Left lung (tissue), 10 donors: ENCODE data around the gene INTS11. TPM values are rescaled to one million over a fixed set of nuclear protein-coding genes. Genes with fewer than 3 reads are reported as not detected.

Source experiments
- ATAC-seq: fragments of 200-7000 bp; cut with Tn5 transposase; one replicate; pipeline ENCODE4 v1.9.1; 2020; ENCODE audit warnings: moderate library complexity
- DNase-seq, 4 donors: peaks; one replicate each; pipeline ENCODE4 v3.0.0-alpha.2; 2013 to 2020
- H3K27ac ChIP-seq, 2 donors: fragments of 200-600 bp; sonication (generic) in 1 of 2; one replicate each; pipeline versions ENCODE4 v1.5.0 to v1.8.0; 2020 to 2021
- H3K27me3 ChIP-seq, 2 donors: fragments of 200-600 bp; sonication (generic) in 1 of 2; one replicate each; pipeline versions ENCODE4 v1.5.0 to v1.8.0; 2020 to 2021
- H3K36me3 ChIP-seq, 2 donors: fragments of 200-600 bp; sonication (generic) in 1 of 2; one replicate each; pipeline versions ENCODE4 v1.5.0 to v1.8.0; 2020 to 2021
- H3K4me1 ChIP-seq, 2 donors: fragments of 200-600 bp; one replicate each; pipeline ENCODE4 v1.8.0; 2021
- H3K4me3 ChIP-seq, 2 donors: fragments of 200-600 bp; sonication (generic) in 1 of 2; one replicate each; pipeline versions ENCODE4 v1.5.0 to v1.8.0; 2020 to 2021; ENCODE audit warnings: mild to moderate bottlenecking in 1 of 2
- H3K9me3 ChIP-seq, 2 donors: fragments of 200-600 bp; sonication (generic) in 1 of 2; one replicate each; pipeline versions ENCODE4 v1.5.0 to v1.8.0; 2020 to 2021
- CTCF ChIP-seq, 2 donors: fragments of 200-600 bp; sonication (generic) in 1 of 2; IDR thresholded peaks; one replicate each; pipeline versions ENCODE4 v1.5.0 to v1.8.0; 2021; ENCODE audit warnings: antibody characterized with exemption in 2 of 2
- intact Hi-C, 2 donors: fragments of 100-400 bp; cut with DNase I; formaldehyde crosslinking; loops; one replicate each; pipeline versions ENCODE4 v1.11.2 to v1.14.2; 2022
- polyA plus RNA-seq, 6 donors: library from polyadenylated mRNA; unstranded; fragments of 120-200 nt; gene quantifications; one replicate each; pipeline ENCODE4 v1.2.1, GENCODE V29; 2013; ENCODE audit not compliant: insufficient read length in 6 of 6
- total RNA-seq, 2 donors: library from RNA; stranded (reverse); fragmentation: NEBNext Ultra II Directional; extraction: Animal tissue kit (Norgen Biotek cat#: 25700); gene quantifications; one replicate each; pipeline ENCODE4 v1.2.1, GENCODE V29; 2021
- donor health status: DM: no; HTN: yes; CAD: no.
- donor health status: DM: no; HTN: no; CAD: no.

INTS11 gene
- total and polyA plus RNA-seq, 8 donors: 67.0 to 166 (median 117) TPM

GRCh38 chr1:1291023-1291528 is 33.4 kb downstream of the INTS11 start:
- H3K27me3 ChIP-seq: peaks cover 8 to 20% of the 10 kb centered on the region in 2 donors
- peaks cover 0 to 34% of the 10 kb centered on the region in 2 donors for H3K36me3 ChIP-seq
- no peaks in the 10 kb centered on the region for H3K9me3 ChIP-seq
- no peak for DNase-seq
- no peak overlapping the region for H3K4me3 ChIP-seq
- intact Hi-C loops: loop anchor here in 1 of 2 donors (10.0 kb wide), 1 partner anchor 166 kb away; no protein-coding TSS in a partner anchor
- peak; percentile 3 for ATAC-seq
- H3K4me1 ChIP-seq: no peaks in the 10 kb centered on the region
- TF ChIP-seq CTCF (IDR thresholded peaks at IDR 0.05): no peak
- no peak overlapping the region for H3K27ac ChIP-seq

- H3K27me3 ChIP-seq: peaks cover 8 to 28% of the 10 kb centered on the region in 2 donors
- no peak overlapping the region for H3K4me3 ChIP-seq
- H3K36me3 ChIP-seq: peaks cover 0 to 27% of the 10 kb centered on the region in 2 donors
- TF ChIP-seq CTCF (IDR thresholded peaks at IDR 0.05): peak; percentile 46 to 76
- no peaks in the 10 kb centered on the region for H3K4me1 ChIP-seq
- ATAC-seq (peak; percentile 69), DNase-seq (no peak)
- intact Hi-C loops: loop anchor here in 1 of 2 donors (10.0 kb wide), 1 partner anchor 165 kb away; no protein-coding TSS in a partner anchor
- H3K27ac ChIP-seq: no peak overlapping the region
- H3K9me3 ChIP-seq: no peaks in the 10 kb centered on the region
Measured at GRCh38 chr1:1290238-1290731, 34.2 kb downstream of the INTS11 start.

- peak in 1 of 4 donors; percentile 76 for DNase-seq
- H3K9me3 ChIP-seq: no peaks in the 10 kb centered on the region
- ATAC-seq: no peak
- intact Hi-C loops: no loop called here
- H3K27me3 ChIP-seq: peaks cover 8 to 43% of the 10 kb centered on the region in 2 donors
- no peak overlapping the region for H3K4me3 ChIP-seq
- TF ChIP-seq CTCF (IDR thresholded peaks at IDR 0.05): no peak
- H3K27ac ChIP-seq: no peak overlapping the region
- no peaks in the 10 kb centered on the region for H3K4me1 ChIP-seq
- no peaks in the 10 kb centered on the region for H3K36me3 ChIP-seq
Measured at GRCh38 chr1:1287288-1288110, 37.0 kb downstream of the INTS11 start.

GRCh38 chr1:1286313-1287261 is 37.9 kb downstream of the INTS11 start:
- Histone ChIP-seq H3K9me3 (no peaks in the 10 kb centered on the region), H3K27me3 (peaks cover 8 to 43% of the 10 kb centered on the region in 2 donors), H3K36me3 (no peaks in the 10 kb centered on the region), H3K27ac (no peak overlapping the region), H3K4me1 (no peaks in the 10 kb centered on the region), H3K4me3 (no peak overlapping the region)
- no peak for ATAC-seq
- DNase-seq: peak in 1 of 4 donors; percentile 74
- TF ChIP-seq CTCF (IDR thresholded peaks at IDR 0.05): no peak
- intact Hi-C loops: no loop called here
